HL-60 (cell line): ENCODE measurements around the gene MCHR1.
A peak's percentile ranks its signal among the peaks of the same experiment; 100 is the strongest.

ENCODE experiments used
- DNase-seq, 2 experiments: peaks; one replicate each; pipeline ENCODE4 v3.0.0-alpha.2; 2010 to 2020; ENCODE audit warnings: low read depth in 1 of 2, low spot score in 1 of 2
- H3K27ac ChIP-seq: fragments of 250-450 bp; sonication (Bioruptor Pico); replicated peaks from 2 replicates; pipeline ENCODE4 v1.5.1; 2020; ENCODE audit warnings: mild to moderate bottlenecking, moderate library complexity
- H3K27me3 ChIP-seq: fragments of 250-450 bp; sonication (Bioruptor Pico); 2 replicates; pipeline ENCODE4 v1.5.1; 2021; ENCODE audit warnings: mild to moderate bottlenecking, moderate library complexity; ENCODE audit not compliant: insufficient read depth, poor library complexity, severe bottlenecking
- H3K4me3 ChIP-seq: replicated peaks from 2 replicates; pipeline ENCODE4 v1.5.1; 2011; ENCODE audit warnings: mild to moderate bottlenecking, control low read depth, low read length; ENCODE audit not compliant: insufficient read depth
- CTCF ChIP-seq: IDR thresholded peaks from one replicate; pipeline ENCODE4 v1.5.1; 2011; ENCODE audit warnings: low read length, control low read depth, inconsistent platforms; ENCODE audit not compliant: insufficient read depth
- GABPA ChIP-seq: IDR thresholded peaks from 2 replicates; pipeline ENCODE4 v1.6.1; 2012; ENCODE audit warnings: low read depth
- POLR2AphosphoS5 ChIP-seq: IDR thresholded peaks from 2 replicates; pipeline ENCODE4 v1.6.1; 2012; ENCODE audit warnings: low read depth
- REST ChIP-seq: IDR thresholded peaks from 2 replicates; pipeline ENCODE4 v1.6.1; 2012; ENCODE audit warnings: low read depth; ENCODE audit not compliant: insufficient replicate concordance
- SPI1 ChIP-seq: IDR thresholded peaks from 2 replicates; pipeline ENCODE4 v1.6.1; 2012; ENCODE audit warnings: low read depth, mild to moderate bottlenecking, borderline replicate concordance

MCHR1 gene

GRCh38 chr22:40690370-40690769 is 11.1 kb downstream of the MCHR1 start:
- Histone ChIP-seq H3K27me3 (no peaks in the 10 kb centered on the region), H3K27ac (no peak overlapping the region), H3K4me3 (no peak overlapping the region)
- no peak for DNase-seq
- TF ChIP-seq SPI1 = no peak
- no peak for TF ChIP-seq GABPA
- no peak for TF ChIP-seq CTCF
- no peak for TF ChIP-seq POLR2AphosphoS5

- Histone ChIP-seq H3K27me3 (no peaks in the 10 kb centered on the region), H3K4me3 (no peak overlapping the region), H3K27ac (no peak overlapping the region)
- TF ChIP-seq CTCF = no peak
- TF ChIP-seq SPI1 = no peak
- no peak for TF ChIP-seq GABPA
- no peak for DNase-seq
Observed at GRCh38 chr22:40691532-40691931, 12.2 kb downstream of the MCHR1 start.

- H3K27me3 ChIP-seq = no peaks in the 10 kb centered on the region
- peak in 1 of 2 experiments; percentile 49 for DNase-seq
- TF ChIP-seq SPI1 (peak; percentile 57; the same call in 1 of the 2 replicates), REST (no peak)
Observed at GRCh38 chr22:40694411-40694810, 15.1 kb downstream of the MCHR1 start.

GRCh38 chr22:40701274-40701673 is 22.0 kb downstream of the MCHR1 start:
- Histone ChIP-seq H3K27me3 (no peaks in the 10 kb centered on the region), H3K27ac (no peak overlapping the region), H3K4me3 (no peak overlapping the region)
- TF ChIP-seq SPI1 (no peak), REST (no peak), GABPA (no peak), POLR2AphosphoS5 (no peak), CTCF (no peak)
- no peak for DNase-seq

More at GRCh38 chr22:40694411-40694810, 15.1 kb downstream of the MCHR1 start:
- H3K4me3 ChIP-seq = no peak overlapping the region
- no peak overlapping the region for H3K27ac ChIP-seq
